ENCODE results near the gene ALG12. TPM values are rescaled to one million over a fixed set of nuclear protein-coding genes. Genes with fewer than 3 reads are reported as not detected.

ALG12 gene
- total RNA-seq, 1 experiment from 2014 or later = 16.6 TPM

- H3K79me2 ChIP-seq (ENCODE audit: insufficient read depth, low read length) = no peaks in the 10 kb centered on the region
- TF ChIP-seq EGR1 (IDR thresholded peaks at IDR 0.05; ENCODE audit: low read depth) (no peak), RAD21 (IDR thresholded peaks at IDR 0.05; ENCODE audit: low read depth) (no peak), POLR2A (IDR thresholded peaks at IDR 0.05; ENCODE audit: borderline replicate concordance, extremely low read depth, insufficient read depth, insufficient read length) (no peak), POLR2AphosphoS5 (IDR thresholded peaks at IDR 0.05; ENCODE audit: low read depth, low read length) (no peak), ZBTB33 (IDR thresholded peaks at IDR 0.05; ENCODE audit: extremely low read depth, insufficient replicate concordance, low read length) (no peak), SRF (IDR thresholded peaks at IDR 0.05; ENCODE audit: low read depth) (no peak), CTCF (IDR thresholded peaks at IDR 0.05 in 2 of 3, conservative IDR thresholded peaks at IDR 0.05 in 1 of 3; ENCODE audit: borderline replicate concordance in 1 of 3, insufficient read depth in 1 of 3, low read depth in 2 of 3, low read length in 2 of 3) (no peak), YY1 (IDR thresholded peaks at IDR 0.05; ENCODE audit: extremely low read depth, insufficient replicate concordance, low read depth, low read length) (no peak), SIN3A (IDR thresholded peaks at IDR 0.05; ENCODE audit: low read depth) (no peak), FOSL1 (IDR thresholded peaks at IDR 0.05; ENCODE audit: low read depth) (no peak), JUND (IDR thresholded peaks at IDR 0.05) (no peak), TCF7L2 (IDR thresholded peaks at IDR 0.05; ENCODE audit: borderline replicate concordance, extremely low read depth, insufficient read depth, insufficient read length) (no peak), ATF3 (IDR thresholded peaks at IDR 0.05) (no peak), CEBPB (IDR thresholded peaks at IDR 0.05; ENCODE audit: low read depth) (no peak), MAX (IDR thresholded peaks at IDR 0.05) (no peak)
- DNase-seq (ENCODE audit: low read depth, low spot score) = no peak
Observed at GRCh38 chr22:49906071-49906798, 12.0 kb downstream of the ALG12 start.

More at GRCh38 chr22:49906071-49906798, 12.0 kb downstream of the ALG12 start:
- ATAC-seq = no peak
- Histone ChIP-seq H3K4me1 (ENCODE audit: control insufficient read depth in 1 of 2, insufficient read depth in 2 of 2, low read length in 2 of 2) (no peaks in the 10 kb centered on the region), H3K27ac (ENCODE audit: low read depth, low read length) (no peak overlapping the region), H3K9ac (ENCODE audit: low read length) (no peak overlapping the region), H3K27me3 (ENCODE audit: insufficient read depth, low read length) (no peaks in the 10 kb centered on the region), H2AFZ (ENCODE audit: low read depth, low read length, poor library complexity, severe bottlenecking) (no peak overlapping the region), H3K9me3 (ENCODE audit: control insufficient read depth in 1 of 2, insufficient read depth in 1 of 2, low read depth in 1 of 2, low read length in 2 of 2) (no peaks in the 10 kb centered on the region), H3K36me3 (ENCODE audit: control insufficient read depth in 1 of 2, insufficient read depth in 2 of 2, low read length in 2 of 2) (peaks cover 3 to 14% of the 10 kb centered on the region in 2 experiments; a peak in 3 of 4 replicates), H3K9me2 (ENCODE audit: insufficient read depth) (no peaks in the 10 kb centered on the region), H4K20me1 (ENCODE audit: insufficient read depth) (no peaks in the 10 kb centered on the region), H3K4me3 (replicated peaks in 1 of 2; ENCODE audit: low read depth in 1 of 2, low read length in 2 of 2) (no peak overlapping the region), H3K4me2 (ENCODE audit: low read length) (no peak overlapping the region)
- CTCF ChIA-PET = no interaction called here
- POLR2A ChIA-PET = no interaction called here
- RAD21 ChIA-PET (ENCODE audit: low non-redundant PET in 1 of 2, low total read pairs in 2 of 2, uncharacterized antibody in 2 of 2, unreplicated experiment in 2 of 2) = no interaction called here
- no TSS peak for BruUV-seq (replicated peaks)
- intact Hi-C loops (cut with micrococcal nuclease) = no loop called here
